Putamen (tissue), 1 donor: Measurements from ENCODE around the gene CFAP410.
"Not testable (repeated sequence)": the region's sequence is repeated elsewhere in the genome, so short reads cannot be mapped to it uniquely, and the experiment has no call there.

Source experiments
- DNase-seq: peaks from one replicate; pipeline ENCODE4 v3.0.0-alpha.2; 2016; ENCODE audit warnings: low spot score

The CFAP410 gene

DNA sequence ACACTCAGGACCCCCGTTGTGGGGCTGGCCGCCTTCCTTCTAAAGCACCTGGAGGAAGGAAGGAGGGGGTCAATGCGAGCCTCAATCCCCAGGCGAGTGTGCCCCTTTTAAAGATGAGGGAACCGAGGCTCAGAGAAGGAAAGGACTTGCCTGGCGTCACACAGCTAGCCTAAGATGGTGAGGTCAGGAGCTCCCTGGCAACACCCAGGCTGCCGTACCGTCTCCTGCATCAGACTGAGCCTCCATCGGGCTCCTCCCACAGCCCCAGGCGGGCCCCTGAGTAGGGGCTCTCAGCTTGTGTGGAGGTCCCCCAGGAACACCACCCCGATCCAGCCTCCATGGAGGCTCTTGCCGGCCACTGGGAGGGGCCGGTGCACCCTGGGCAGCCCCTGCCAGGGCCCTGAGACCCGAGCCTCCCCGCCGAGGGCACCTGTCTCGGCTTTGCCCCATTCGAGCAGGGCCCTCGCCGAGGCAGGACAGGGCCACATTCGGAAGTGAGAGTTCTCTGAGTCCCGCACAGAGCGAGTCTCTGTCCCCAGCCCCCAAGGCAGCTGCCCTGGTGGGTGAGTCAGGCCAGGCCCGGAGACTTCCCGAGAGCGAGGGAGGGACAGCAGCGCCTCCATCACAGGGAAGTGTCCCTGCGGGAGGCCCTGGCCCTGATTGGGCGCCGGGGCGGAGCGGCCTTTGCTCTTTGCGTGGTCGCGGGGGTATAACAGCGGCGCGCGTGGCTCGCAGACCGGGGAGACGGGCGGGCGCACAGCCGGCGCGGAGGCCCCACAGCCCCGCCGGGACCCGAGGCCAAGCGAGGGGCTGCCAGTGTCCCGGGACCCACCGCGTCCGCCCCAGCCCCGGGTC is 53.8 kb downstream of the CFAP410 start, which contains the start of gene AIRE:
Gene AIRE, plus strand, starts transcription at position 739 of the 855 bp plus-strand sequence. CDS start 131 bp downstream, outside the sequence.
- DNase-seq: no peak

DNA sequence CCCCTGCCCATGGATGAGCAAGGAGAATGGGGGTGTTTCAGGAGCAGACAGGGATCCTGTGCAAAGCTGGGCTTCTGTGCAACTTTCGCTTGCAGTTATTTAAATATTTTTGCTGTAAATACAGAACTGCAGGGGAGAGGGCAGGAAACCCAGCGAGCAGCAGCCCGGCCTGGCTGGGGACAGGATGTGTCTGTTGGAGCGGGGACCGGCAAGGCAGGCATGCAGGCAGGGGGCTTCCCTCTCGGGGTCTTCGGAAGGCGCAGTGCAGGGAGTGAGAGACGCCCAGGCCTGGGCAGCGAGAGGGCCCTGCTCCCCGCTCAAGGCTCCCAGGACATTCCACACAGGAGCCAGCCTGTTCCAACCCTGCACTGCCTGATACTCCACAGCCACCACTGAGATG is 55.2 kb downstream of the CFAP410 start:
- DNase-seq: no peak

DNA sequence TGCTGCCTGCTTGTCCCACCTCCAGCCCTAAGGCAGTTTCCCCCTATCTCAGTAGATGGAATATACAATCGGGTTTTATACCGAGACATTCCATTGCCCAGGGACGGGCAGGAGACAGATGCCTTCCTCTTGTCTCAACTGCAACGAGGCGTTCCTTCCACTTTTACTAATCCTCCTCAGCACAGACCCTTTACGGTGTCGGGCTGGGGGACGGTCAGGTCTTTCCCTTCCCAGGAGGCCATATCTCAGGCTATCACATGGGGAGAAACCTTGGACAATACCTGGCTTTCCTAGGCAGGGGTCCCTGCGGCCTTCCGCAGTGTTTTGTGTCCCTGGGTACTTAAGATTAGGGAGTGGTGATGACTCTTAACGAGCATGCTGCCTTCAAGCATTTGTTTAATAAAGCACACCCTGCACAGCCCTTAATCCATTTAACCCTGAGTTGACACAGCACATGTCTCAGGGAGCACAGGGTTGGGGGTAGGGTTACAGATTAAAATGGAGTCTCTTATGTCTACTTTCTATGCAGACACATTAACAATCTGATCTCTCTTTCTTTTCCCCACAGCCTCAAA is 55.9 kb downstream of the CFAP410 start:
- not testable (repeated sequence) for DNase-seq

DNA sequence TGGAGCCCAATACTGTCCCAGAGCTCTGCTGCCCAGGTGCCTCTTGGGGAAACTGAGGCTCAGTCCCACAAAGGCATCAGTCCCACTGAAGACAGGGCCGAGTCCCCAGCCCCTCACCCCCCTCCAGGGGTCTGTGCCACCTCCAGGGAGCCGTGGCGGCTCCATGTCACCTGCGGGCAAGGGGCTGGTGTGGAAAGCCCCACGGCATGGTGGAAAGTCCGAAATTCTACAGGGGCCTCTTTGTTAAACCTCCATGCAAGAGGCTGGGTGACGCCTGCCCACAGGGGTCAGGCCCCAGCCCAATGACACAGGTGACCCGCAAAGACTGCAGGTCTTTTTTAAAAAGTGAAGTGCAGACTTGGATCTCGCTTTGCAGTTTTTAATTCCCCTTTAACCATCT is 56.8 kb downstream of the CFAP410 start:
- no peak for DNase-seq

DNA sequence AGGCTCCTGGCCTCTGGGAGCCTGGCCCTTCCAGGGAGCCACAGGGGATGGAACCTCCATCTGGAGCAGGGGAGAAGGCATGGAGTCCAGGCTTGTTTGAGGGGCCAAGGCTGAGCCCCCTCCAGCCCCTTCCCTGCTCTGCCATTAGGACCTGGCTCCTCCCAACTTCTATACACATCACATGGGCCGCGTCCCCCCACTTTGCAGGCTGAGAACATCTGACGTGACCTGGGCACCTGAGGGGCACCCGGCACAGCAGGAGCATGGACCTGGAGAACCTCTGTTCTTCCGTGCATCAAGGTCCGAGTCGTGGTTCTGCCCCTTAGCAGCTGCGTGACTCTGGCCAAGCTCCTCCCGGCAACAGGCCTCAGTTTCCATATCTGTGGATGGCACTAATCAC is 57.4 kb downstream of the CFAP410 start:
- DNase-seq: no peak

DNA sequence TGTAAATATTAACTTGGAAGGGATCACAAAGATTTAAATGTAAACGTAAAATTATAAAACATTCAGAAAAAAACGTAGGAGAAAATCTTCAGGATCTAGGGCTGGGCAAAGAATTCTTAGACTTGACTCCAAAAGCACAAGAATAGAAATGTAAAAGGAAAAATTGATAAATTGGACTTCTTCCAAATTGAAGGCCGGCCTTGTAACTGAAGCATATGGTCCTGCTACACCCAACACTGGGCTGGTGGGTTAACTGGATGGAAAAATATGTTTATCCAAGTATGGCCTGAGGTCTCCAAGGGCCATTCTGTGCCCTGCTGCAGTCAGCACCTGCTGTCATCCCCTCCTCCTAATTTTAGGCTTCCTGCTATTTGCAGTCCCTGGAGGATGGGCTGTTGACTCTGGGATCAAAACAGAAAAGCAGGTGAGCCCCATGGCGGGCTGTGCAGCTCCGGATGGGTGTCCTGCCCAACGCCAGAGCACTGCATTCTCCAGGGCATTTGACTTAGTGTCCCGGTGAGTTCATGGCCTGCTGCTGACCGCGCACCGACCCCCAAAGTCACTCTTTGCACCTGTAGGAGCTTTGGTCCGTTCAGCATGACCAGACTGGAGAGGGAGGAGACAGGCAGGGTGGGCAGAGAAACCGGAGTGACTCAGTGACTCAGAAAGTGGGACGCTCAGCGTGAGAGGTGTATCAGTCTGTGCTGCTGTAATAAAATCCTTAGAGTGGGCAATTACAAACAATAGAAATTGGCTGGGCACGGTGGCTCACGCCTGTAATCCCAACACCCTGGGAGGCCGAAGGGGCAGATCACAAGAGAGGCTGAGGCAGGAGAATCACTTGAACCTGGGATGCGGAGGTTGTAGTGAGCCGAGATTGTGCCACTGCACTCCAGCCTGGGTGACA is 59.6 kb downstream of the CFAP410 start:
- no peak for DNase-seq
